SJCRH30 (cell line): ENCODE data around the gene FOXL2NB. TPM values are rescaled to one million over a fixed set of nuclear protein-coding genes. Genes with fewer than 3 reads are reported as not detected.

Experiments used
- DNase-seq, 2 experiments: peaks; one replicate each; pipeline ENCODE4 v3.0.0-alpha.2; 2015 to 2020
- H3K27ac ChIP-seq: fragments of 250-450 bp; sonication (Bioruptor Pico); 2 replicates; pipeline ENCODE4 v1.5.1; 2020; ENCODE audit warnings: mild to moderate bottlenecking, moderate library complexity
- H3K27me3 ChIP-seq: fragments of 250-450 bp; sonication (Bioruptor Pico); 2 replicates; pipeline ENCODE4 v1.5.1; 2020; ENCODE audit warnings: mild to moderate bottlenecking, moderate library complexity
- H3K36me3 ChIP-seq: fragments of 250-450 bp; sonication (Bioruptor Pico); 2 replicates; pipeline ENCODE4 v1.5.1; 2020; ENCODE audit warnings: mild to moderate bottlenecking, moderate library complexity
- H3K4me1 ChIP-seq: fragments of 250-450 bp; sonication (Bioruptor Pico); 2 replicates; pipeline ENCODE4 v1.5.1; 2020; ENCODE audit warnings: mild to moderate bottlenecking, moderate library complexity
- H3K4me3 ChIP-seq: fragments of 250-450 bp; sonication (Bioruptor Pico); 2 replicates; pipeline ENCODE4 v1.5.1; 2020; ENCODE audit warnings: mild to moderate bottlenecking, moderate library complexity
- H3K9me3 ChIP-seq: fragments of 250-450 bp; sonication (Bioruptor Pico); replicated peaks from 2 replicates; pipeline ENCODE4 v1.5.1; 2020; ENCODE audit warnings: mild to moderate bottlenecking, moderate library complexity
- total RNA-seq: library from RNA; depleted of rRNA; stranded (reverse); fragments of >200 nt; shearing (Covaris generic); gene quantifications from 2 replicates; pipeline ENCODE4 v1.2.3, GENCODE V29; 2014; rRNA removed

Gene FOXL2NB
- total RNA-seq, 1 experiment from 2014 or later: 0.34 TPM

GRCh38 chr3:138985932-138986331 lies 38.9 kb downstream of the FOXL2NB start:
- no peaks in the 10 kb centered on the region; the same call in 1 of the 2 replicates for H3K27me3 ChIP-seq
- no peaks in the 10 kb centered on the region for H3K4me1 ChIP-seq
- H3K4me3 ChIP-seq: no peak overlapping the region
- no peak for DNase-seq
- no peaks in the 10 kb centered on the region for H3K36me3 ChIP-seq
- H3K27ac ChIP-seq: no peak overlapping the region
- no peaks in the 10 kb centered on the region for H3K9me3 ChIP-seq

- Histone ChIP-seq H3K4me1 (no peaks in the 10 kb centered on the region), H3K36me3 (no peaks in the 10 kb centered on the region), H3K9me3 (no peaks in the 10 kb centered on the region), H3K27ac (no peak overlapping the region), H3K27me3 (no peaks in the 10 kb centered on the region; the same call in 1 of the 2 replicates), H3K4me3 (no peak overlapping the region)
- DNase-seq: no peak
These were observed 40.2 kb downstream of the FOXL2NB start for GRCh38 chr3:138987181-138987580.

GRCh38 chr3:138995706-138996105 lies 48.7 kb downstream of the FOXL2NB start:
- no peaks in the 10 kb centered on the region for H3K27me3 ChIP-seq
- no peaks in the 10 kb centered on the region for H3K4me1 ChIP-seq
- no peaks in the 10 kb centered on the region for H3K36me3 ChIP-seq
- H3K27ac ChIP-seq: no peak overlapping the region
- H3K4me3 ChIP-seq: no peak overlapping the region
- DNase-seq: no peak
- no peaks in the 10 kb centered on the region for H3K9me3 ChIP-seq

Other genes starting within 250 kb of the FOXL2NB start
- 4.9 and 5.6 TPM in 2 replicates for gene PIK3CB, start 112.3 kb upstream of the FOXL2NB start, total RNA-seq
- gene FOXL2, start 80 bp upstream of the FOXL2NB start, total RNA-seq: 0.42 and 0.89 TPM in 2 replicates
- not detected in 2 replicates for gene PRR23A, start 59.1 kb downstream of the FOXL2NB start, total RNA-seq
- not detected in 2 replicates for gene PRR23B, start 73.7 kb downstream of the FOXL2NB start, total RNA-seq
- not detected in 2 replicates for gene PRR23C, start 97.7 kb downstream of the FOXL2NB start, total RNA-seq